ENCODE results near the gene TPK1.

TPK1 gene

GRCh38 chr7:144628176-144628575 is 207.7 kb downstream of the TPK1 start:
- TF ChIP-seq GATA3 (IDR thresholded peaks at IDR 0.05; ENCODE audit: low read depth, low read length) (no peak), GATA2 (IDR thresholded peaks at IDR 0.05; ENCODE audit: low read depth, low read length) (no peak)

GRCh38 chr7:144622745-144623144 is 213.1 kb downstream of the TPK1 start:
- TF ChIP-seq GATA3 (IDR thresholded peaks at IDR 0.05; ENCODE audit: low read depth, low read length) (no peak), GATA2 (IDR thresholded peaks at IDR 0.05; ENCODE audit: low read depth, low read length) (no peak)

GRCh38 chr7:144606261-144606660 is 229.6 kb downstream of the TPK1 start:
- no peak for TF ChIP-seq GATA2 (IDR thresholded peaks at IDR 0.05; ENCODE audit: low read depth, low read length)
- no peak for TF ChIP-seq GATA3 (IDR thresholded peaks at IDR 0.05; ENCODE audit: low read depth, low read length)

- TF ChIP-seq GATA2 (IDR thresholded peaks at IDR 0.05; ENCODE audit: low read depth, low read length) (no peak), GATA3 (IDR thresholded peaks at IDR 0.05; ENCODE audit: low read depth, low read length) (no peak)
Measured at GRCh38 chr7:144596953-144597352, 238.9 kb downstream of the TPK1 start.

- no peak for TF ChIP-seq GATA3 (IDR thresholded peaks at IDR 0.05; ENCODE audit: low read depth, low read length)
- TF ChIP-seq GATA2 (IDR thresholded peaks at IDR 0.05; ENCODE audit: low read depth, low read length), result no peak
Measured at GRCh38 chr7:144594580-144594979, 241.3 kb downstream of the TPK1 start.

GRCh38 chr7:144588559-144589051 is 247.2 kb downstream of the TPK1 start:
- TF ChIP-seq GATA3 (IDR thresholded peaks at IDR 0.05; ENCODE audit: low read depth, low read length) (no peak), GATA2 (IDR thresholded peaks at IDR 0.05; ENCODE audit: low read depth, low read length) (no peak)

- no peak for TF ChIP-seq GATA3 (IDR thresholded peaks at IDR 0.05; ENCODE audit: low read depth, low read length)
- TF ChIP-seq GATA2 (IDR thresholded peaks at IDR 0.05; ENCODE audit: low read depth, low read length), result no peak
Measured at GRCh38 chr7:144587701-144588100, 248.2 kb downstream of the TPK1 start.

- TF ChIP-seq GATA3 (IDR thresholded peaks at IDR 0.05; ENCODE audit: low read depth, low read length) (no peak), GATA2 (IDR thresholded peaks at IDR 0.05; ENCODE audit: low read depth, low read length) (no peak)
Measured at GRCh38 chr7:144584726-144585125, 251.1 kb downstream of the TPK1 start.

- TF ChIP-seq GATA3 (IDR thresholded peaks at IDR 0.05; ENCODE audit: low read depth, low read length), result no peak
Measured at GRCh38 chr7:144579687-144580086, 256.2 kb downstream of the TPK1 start.

GRCh38 chr7:144575456-144575855 is 260.4 kb downstream of the TPK1 start:
- no peak for TF ChIP-seq GATA3 (IDR thresholded peaks at IDR 0.05; ENCODE audit: low read depth, low read length)
- no peak for TF ChIP-seq GATA2 (IDR thresholded peaks at IDR 0.05; ENCODE audit: low read depth, low read length)

GRCh38 chr7:144568233-144568632 is 267.6 kb downstream of the TPK1 start:
- no peak for TF ChIP-seq GATA3 (IDR thresholded peaks at IDR 0.05; ENCODE audit: low read depth, low read length)
- TF ChIP-seq GATA2 (IDR thresholded peaks at IDR 0.05; ENCODE audit: low read depth, low read length), result no peak

- no peak for TF ChIP-seq GATA2 (IDR thresholded peaks at IDR 0.05; ENCODE audit: low read depth, low read length)
- TF ChIP-seq GATA3 (IDR thresholded peaks at IDR 0.05; ENCODE audit: low read depth, low read length), result no peak
Measured at GRCh38 chr7:144565586-144565985, 270.3 kb downstream of the TPK1 start.

- TF ChIP-seq GATA3 (IDR thresholded peaks at IDR 0.05; ENCODE audit: low read depth, low read length) (no peak), GATA2 (IDR thresholded peaks at IDR 0.05; ENCODE audit: low read depth, low read length) (no peak)
Measured at GRCh38 chr7:144549861-144550260, 286.0 kb downstream of the TPK1 start.

GRCh38 chr7:144548556-144548955 is 287.3 kb downstream of the TPK1 start:
- TF ChIP-seq GATA2 (IDR thresholded peaks at IDR 0.05; ENCODE audit: low read depth, low read length) (no peak), GATA3 (IDR thresholded peaks at IDR 0.05; ENCODE audit: low read depth, low read length) (no peak)

GRCh38 chr7:144547888-144548287 is 288.0 kb downstream of the TPK1 start:
- no peak for TF ChIP-seq GATA2 (IDR thresholded peaks at IDR 0.05; ENCODE audit: low read depth, low read length)
- TF ChIP-seq GATA3 (IDR thresholded peaks at IDR 0.05; ENCODE audit: low read depth, low read length), result no peak

GRCh38 chr7:144546782-144547181 is 289.1 kb downstream of the TPK1 start:
- no peak for TF ChIP-seq GATA2 (IDR thresholded peaks at IDR 0.05; ENCODE audit: low read depth, low read length)
- TF ChIP-seq GATA3 (IDR thresholded peaks at IDR 0.05; ENCODE audit: low read depth, low read length), result no peak
